ENCODE measurements around the gene PPIL1. TPM values are rescaled to one million over a fixed set of nuclear protein-coding genes. Genes with fewer than 3 reads are reported as not detected.

Gene PPIL1
- polyA plus RNA-seq, 1 experiment, result 23.4 TPM

DNA sequence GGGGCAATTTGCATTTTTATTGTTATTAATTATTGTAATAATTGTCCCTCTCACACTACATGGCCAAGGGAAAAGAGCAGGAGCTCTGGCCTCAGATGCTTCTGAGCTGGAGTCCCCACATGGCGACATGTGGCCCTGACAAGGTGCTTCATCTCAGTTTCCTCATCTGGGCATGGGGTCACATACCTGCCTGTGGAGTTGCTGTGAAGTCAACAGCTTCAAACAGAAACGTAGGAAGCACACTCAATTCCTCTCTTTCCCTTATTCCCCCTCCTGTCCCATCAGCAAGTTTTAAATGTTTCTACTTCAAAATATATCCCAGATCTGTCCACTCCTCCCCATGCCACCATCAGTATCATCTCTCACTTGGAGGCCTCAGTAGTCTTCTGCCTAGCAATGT, 44.0 kb downstream of the PPIL1 start:
- Histone ChIP-seq H3K36me3 (ENCODE audit: control insufficient read depth, insufficient read depth, low read length) (no peaks in the 10 kb centered on the region), H3K4me3 (ENCODE audit: low read depth, low read length) (no peak overlapping the region), H3K27me3 (ENCODE audit: control insufficient read depth, insufficient read depth, low read length) (no peaks in the 10 kb centered on the region; the same call in 1 of the 2 replicates)
- ChIA-PET POLR2A (no interaction called here), CTCF (interaction anchor here (0.6 to 1.6 kb wide), 6 partner anchors 10 to 187 kb away, joined by 3 to 5 read pairs (median 3); no protein-coding TSS in a partner anchor)
- no peak for TF ChIP-seq CTCF (IDR thresholded peaks at IDR 0.05; ENCODE audit: insufficient read depth, low read depth, low read length)
- no peak for DNase-seq (ENCODE audit: low read depth)

DNA sequence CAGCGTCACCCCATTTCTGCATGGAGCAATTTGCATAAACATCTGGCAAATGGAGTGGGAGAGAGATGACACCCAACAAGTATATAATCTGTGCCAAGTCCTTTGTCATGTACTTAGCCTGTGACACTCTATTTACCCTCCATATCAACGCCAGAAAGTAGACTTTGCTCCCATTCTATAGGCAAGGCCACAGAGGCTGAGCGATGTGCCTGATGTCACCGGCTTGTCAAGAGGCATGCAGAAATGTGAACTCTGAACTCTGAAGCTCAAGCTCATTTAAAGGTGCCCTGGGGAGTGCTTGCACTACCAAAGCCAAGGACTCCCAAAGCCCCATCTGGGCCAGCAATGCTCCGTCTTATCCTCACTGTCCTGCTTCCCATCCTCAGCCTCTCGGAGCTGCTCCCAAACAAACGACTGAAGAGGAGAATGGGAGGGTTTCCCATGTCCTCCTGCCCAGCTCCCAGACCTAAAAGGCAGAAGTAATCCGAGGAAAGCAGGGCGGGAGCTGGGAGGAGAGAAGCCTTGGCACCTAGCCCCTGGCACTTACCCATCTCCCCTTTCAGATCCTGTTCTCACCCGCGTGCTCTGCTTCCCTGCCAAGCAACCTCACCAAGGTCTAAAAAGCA, 44.6 kb downstream of the PPIL1 start:
- POLR2A ChIA-PET, result no interaction called here
- H3K4me3 ChIP-seq (ENCODE audit: low read depth, low read length), result no peak overlapping the region
- no peaks in the 10 kb centered on the region; the same call in 1 of the 2 replicates for H3K27me3 ChIP-seq (ENCODE audit: control insufficient read depth, insufficient read depth, low read length)
- H3K36me3 ChIP-seq (ENCODE audit: control insufficient read depth, insufficient read depth, low read length), result no peaks in the 10 kb centered on the region
- DNase-seq (ENCODE audit: low read depth), result no peak
- CTCF ChIA-PET, result interaction anchor here (0.8 to 1.6 kb wide), 5 partner anchors 18 to 188 kb away, joined by 3 to 5 read pairs (median 3); no protein-coding TSS in a partner anchor
- TF ChIP-seq CTCF (IDR thresholded peaks at IDR 0.05; ENCODE audit: insufficient read depth, low read depth, low read length), result no peak

GRCh38 chr6:36827261-36828079, 47.1 kb downstream of the PPIL1 start:
- CTCF ChIA-PET, result interaction anchor here (0.7 to 2.5 kb wide), 4 partner anchors 10 to 61 kb away, joined by 4 to 8 read pairs (median 4); no protein-coding TSS in a partner anchor
- H3K27me3 ChIP-seq (ENCODE audit: control insufficient read depth, insufficient read depth, low read length), result no peaks in the 10 kb centered on the region; the same call in 1 of the 2 replicates
- POLR2A ChIA-PET, result no interaction called here
- TF ChIP-seq CTCF (IDR thresholded peaks at IDR 0.05; ENCODE audit: insufficient read depth, low read depth, low read length), result no peak
- no peak overlapping the region for H3K4me3 ChIP-seq (ENCODE audit: low read depth, low read length)
- H3K36me3 ChIP-seq (ENCODE audit: control insufficient read depth, insufficient read depth, low read length), result no peaks in the 10 kb centered on the region
- peak; percentile 19 for DNase-seq (ENCODE audit: low read depth)

DNA sequence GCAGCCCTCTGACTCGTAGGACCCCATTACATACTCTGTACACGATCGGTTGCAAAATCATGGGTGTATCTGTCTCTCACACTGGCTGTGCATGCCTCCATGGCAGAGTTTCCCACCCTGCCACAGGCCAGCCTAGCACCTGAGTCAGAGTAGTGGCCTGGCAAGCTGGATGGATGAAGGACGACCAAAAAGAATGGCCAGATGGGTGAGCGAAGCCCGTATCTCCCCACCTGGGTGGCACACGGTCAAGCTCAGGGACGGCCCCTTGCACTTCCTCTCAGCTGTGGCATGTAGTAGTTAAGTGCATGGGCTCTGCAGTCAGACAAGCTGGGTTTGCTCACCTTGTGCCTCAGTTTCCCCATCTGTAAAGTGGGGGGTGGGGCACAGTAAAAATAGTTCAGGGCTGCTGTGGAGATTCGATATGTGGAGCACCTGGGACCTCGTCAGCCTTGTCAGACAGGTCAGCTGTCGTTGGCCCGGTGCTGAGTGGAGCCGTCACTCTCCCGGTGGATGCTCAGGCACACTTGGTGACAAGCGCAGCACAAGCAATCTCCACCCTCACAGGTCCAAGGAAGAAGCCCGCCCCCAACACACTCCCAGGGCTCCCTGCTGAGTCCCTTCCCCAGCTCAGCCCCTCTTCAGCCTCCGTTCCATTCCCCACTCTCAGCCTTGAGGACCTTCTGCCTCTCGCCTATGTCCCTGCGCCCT, 47.9 kb downstream of the PPIL1 start:
- ChIA-PET POLR2A (no interaction called here), CTCF (interaction anchor here (0.6 to 2.5 kb wide), 5 partner anchors 11 to 160 kb away, joined by 3 to 8 read pairs (median 3); partner anchors contain the start of gene MTCH1)
- no peaks in the 10 kb centered on the region; the same call in 1 of the 2 replicates for H3K27me3 ChIP-seq (ENCODE audit: control insufficient read depth, insufficient read depth, low read length)
- DNase-seq (ENCODE audit: low read depth), result no peak
- no peaks in the 10 kb centered on the region for H3K36me3 ChIP-seq (ENCODE audit: control insufficient read depth, insufficient read depth, low read length)
- H3K4me3 ChIP-seq (ENCODE audit: low read depth, low read length), result no peak overlapping the region
- no peak for TF ChIP-seq CTCF (IDR thresholded peaks at IDR 0.05; ENCODE audit: insufficient read depth, low read depth, low read length)

Measured in BJ (cell line).